ENCODE measurements around the gene ABHD1.
"Not testable (repeated sequence)": the region's sequence is repeated elsewhere in the genome, so short reads cannot be mapped to it uniquely, and the experiment has no call there.

ABHD1 gene

GRCh38 chr2:27123302-27124150 is at the start of gene ABHD1:
TSS of gene ABHD1 (plus strand) at chr2:27123815. CDS start at chr2:27123949, 134 bp downstream.
- peak; percentile 65 for DNase-seq

DNA sequence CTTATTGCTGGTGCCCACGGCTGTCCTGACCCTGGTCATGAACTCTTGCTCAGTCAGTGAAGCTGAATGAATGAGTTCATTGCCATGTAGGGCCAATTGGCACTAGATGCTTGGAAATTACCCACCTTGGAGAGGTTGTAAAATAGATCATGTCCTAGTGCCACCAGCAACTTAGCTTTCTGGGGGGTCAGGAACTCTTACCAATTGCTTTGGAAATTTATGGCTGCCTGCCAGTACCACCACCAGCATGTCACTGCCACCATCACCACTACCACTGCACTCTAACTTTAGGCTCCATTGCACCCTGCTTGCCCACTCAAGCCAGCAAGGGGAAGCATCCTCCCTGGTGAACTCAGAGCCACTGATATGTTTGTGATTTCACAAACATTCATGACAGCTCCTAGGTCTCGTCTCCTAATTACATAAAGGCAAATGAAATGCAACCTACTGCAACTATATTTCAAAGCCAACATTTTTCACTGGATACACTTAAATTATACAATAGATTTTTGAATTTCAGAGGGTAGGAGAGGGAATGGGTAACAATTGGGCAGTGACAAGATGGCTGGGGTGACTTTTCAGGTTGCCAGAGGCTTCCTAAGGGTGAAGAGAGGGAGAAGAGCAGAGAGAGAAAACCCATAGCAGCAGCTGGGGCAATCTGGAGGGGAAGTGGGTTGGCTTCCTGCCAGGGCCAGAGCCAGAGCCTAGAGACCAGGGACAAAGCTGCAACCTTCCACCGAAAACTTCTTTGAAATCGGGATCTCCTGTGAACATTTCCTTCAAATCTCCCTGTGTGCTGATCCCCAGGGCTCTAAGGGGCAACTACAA is 48.7 kb upstream of the ABHD1 start:
- DNase-seq: no peak

- not testable (repeated sequence) for DNase-seq
Observed at GRCh38 chr2:27075566-27075871, 48.1 kb upstream of the ABHD1 start.

- no peak for DNase-seq
Observed at GRCh38 chr2:27076323-27076722, 47.3 kb upstream of the ABHD1 start.

DNA sequence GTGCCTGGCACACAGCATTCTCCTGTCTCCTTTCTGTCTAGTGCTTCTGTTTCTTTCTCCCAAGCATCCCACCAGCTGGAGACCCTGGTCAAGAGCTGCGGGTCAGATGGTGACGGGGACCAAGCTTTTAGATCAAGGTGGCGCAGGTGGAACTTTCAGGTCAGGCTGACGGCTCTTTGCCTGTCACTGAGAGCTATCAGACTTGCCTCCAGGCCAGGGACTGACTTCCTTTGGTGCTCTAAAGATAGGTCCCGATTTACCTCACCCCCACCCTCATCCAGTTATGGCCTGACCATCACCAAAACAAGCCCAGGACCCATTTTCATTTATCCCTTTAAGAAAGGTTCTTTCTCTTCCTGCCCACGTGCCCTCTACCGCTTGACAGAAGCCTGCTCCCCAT is 46.4 kb upstream of the ABHD1 start:
- no peak for DNase-seq

DNA sequence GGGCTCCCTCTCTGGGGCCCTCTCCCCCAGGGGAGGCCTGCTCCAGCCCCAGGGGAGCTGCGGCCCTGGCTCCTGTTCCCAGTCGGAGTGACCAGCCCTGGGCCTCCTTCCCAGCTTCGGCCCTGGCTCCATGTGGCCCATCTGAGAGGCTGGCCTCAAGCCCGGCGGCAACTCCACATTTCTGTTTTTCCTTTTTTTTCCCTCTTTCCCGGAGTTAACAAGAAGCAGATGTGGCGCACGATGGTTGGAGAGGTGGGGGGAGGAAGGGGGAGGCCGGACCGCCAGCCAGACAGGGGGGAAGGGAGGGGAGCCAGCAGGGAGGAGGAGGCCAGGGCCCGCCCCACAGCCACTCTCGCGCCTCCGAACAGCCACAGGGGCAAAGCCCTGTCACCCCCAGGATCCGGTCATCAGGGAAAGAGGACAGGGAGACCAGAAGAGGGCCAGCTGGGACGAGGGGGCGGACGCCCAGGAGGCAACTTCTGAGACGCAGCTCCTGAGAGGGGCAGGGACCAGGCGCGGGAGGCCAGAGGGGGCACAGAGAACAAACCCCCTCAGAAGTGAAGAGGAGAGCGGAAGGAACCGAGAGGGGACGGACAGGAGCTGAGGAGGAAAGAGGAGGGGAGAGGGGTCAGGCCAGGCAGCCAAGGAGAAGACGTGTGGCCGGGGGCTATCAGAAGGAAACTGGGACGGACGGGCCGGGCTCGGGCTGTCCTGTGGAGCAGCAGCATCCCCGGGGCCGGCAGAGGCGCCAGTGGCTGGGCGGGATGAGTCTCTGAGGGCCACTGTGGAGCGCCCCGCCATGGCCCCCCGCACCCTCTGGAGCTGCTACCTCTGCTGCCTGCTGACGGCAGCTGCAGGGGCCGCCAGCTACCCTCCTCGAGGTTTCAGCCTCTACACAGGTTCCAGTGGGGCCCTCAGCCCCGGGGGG is 45.1 kb upstream of the ABHD1 start, which contains the start of gene EMILIN1:
Gene EMILIN1 (plus strand): TSS at position 349 of the 928 bp plus-strand sequence. CDS start 451 bp downstream, at position 800.
- DNase-seq: peak; percentile 90

DNA sequence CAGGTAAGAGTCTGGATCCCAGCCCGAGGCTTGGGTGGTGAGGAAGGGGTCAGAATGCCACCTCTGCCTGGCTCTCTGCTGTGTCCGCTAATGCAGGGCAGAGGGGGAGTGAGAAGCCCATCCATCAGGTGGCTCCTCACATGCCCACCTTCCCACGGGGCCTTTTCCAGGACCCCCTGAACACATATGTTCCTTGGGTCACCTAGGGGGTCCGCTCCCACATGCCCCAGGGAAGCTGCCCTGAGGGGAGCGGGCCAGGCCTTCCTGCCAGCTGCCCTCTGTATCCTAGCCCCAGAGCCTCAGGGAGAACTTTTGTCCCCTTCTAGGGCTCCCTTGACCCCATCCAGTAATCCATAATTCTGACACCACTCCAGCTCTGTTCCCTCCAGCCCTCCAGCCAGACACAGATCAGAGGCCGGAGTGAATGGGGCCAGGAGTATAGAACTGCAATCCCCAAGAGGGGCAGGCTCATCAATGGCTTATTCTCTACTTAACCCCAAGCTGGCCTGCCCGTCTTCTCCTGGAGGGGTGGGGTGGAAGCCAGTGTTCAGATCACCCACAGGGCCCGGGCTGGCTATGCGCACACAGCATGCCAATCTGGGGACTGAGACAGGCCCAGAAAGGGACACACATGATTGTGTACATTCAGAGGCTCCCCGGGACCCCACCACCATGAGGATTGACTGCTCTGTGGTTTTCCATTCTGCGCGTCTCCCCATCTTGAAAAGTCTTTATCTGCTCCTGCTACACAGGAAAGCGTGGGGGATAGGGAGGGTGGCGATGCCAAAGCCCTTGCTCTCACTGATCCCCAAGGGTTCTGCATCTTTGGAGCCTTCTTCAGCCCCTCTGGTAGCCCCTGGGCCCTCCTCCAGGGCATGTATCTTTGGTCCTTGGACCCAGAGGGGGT is 44.1 kb upstream of the ABHD1 start:
- DNase-seq: no peak

GRCh38 chr2:27080140-27080469 is 43.5 kb upstream of the ABHD1 start:
- no peak for DNase-seq

- no peak for DNase-seq
Observed at GRCh38 chr2:27080603-27080936, 43.0 kb upstream of the ABHD1 start.

DNA sequence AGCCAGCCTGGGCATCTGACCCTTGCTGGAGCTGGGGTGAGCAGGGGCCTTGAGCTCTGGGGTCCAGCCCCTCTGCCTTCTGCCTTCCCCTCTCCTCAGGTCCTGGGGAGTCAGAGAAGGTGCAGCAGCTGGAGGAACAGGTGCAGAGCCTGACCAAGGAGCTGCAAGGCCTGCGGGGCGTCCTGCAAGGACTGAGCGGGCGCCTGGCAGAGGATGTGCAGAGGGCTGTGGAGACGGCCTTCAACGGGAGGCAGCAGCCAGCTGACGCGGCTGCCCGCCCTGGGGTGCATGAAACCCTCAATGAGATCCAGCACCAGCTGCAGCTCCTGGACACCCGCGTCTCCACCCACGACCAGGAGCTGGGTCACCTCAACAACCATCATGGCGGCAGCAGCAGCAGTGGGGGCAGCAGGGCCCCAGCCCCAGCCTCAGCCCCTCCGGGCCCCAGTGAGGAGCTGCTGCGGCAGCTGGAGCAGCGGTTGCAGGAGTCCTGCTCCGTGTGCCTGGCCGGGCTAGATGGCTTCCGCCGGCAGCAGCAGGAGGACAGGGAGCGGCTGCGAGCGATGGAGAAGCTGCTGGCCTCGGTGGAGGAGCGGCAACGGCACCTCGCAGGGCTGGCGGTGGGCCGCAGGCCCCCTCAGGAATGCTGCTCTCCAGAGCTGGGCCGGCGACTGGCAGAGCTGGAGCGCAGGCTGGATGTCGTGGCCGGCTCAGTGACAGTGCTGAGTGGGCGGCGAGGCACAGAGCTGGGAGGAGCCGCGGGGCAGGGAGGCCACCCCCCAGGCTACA is 41.4 kb upstream of the ABHD1 start:
- no peak for DNase-seq

DNA sequence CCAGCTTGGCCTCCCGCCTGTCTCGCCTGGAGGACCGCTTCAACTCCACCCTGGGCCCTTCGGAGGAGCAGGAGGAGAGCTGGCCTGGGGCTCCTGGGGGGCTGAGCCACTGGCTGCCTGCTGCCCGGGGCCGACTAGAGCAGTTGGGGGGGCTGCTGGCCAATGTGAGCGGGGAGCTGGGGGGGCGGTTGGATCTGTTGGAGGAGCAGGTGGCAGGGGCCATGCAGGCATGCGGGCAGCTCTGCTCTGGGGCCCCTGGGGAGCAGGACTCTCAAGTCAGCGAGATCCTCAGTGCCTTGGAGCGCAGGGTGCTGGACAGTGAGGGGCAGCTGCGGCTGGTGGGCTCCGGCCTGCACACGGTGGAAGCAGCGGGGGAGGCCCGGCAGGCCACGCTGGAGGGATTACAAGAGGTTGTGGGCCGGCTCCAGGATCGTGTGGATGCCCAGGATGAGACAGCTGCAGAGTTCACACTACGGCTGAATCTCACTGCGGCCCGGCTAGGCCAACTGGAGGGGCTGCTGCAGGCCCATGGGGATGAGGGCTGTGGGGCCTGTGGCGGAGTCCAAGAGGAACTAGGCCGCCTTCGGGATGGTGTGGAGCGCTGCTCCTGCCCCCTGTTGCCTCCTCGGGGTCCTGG is 40.7 kb upstream of the ABHD1 start:
- no peak for DNase-seq

GRCh38 chr2:27083410-27084296 is 40.0 kb upstream of the ABHD1 start:
- DNase-seq: no peak

DNA sequence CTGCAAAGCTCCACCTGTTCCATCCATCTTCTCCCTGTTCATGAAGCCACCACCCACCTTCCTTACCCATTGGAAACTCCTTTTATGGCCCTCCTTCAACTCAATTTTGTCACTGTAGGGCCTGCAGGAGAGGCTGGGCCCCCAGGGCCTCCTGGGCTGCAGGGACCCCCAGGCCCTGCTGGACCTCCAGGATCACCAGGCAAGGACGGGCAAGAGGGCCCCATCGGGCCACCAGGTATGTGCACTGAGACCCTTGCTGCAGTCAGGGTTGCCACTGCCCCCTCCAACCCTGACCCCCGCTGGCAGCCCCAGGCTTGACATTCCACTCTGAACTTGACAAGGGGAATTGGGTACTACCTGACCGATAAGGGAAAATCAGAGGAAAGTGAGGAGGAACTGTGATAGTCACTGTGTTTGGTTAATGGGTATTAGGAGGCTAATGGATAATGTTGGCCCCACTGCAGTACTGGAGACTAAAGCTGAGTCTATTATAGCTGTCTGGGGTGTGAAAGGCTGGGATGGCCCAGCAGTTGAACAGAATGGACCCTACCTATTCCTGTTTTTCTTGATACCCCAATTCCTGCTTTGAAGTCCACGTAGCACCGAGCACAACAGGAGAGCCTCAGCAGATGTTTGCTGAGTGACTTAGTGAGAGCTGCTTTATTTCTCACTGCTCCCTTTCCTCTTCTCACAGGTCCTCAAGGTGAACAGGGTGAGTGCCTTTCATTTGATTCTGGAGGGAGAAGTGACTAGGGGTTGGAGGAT is 39.1 kb upstream of the ABHD1 start:
- DNase-seq: no peak

DNA sequence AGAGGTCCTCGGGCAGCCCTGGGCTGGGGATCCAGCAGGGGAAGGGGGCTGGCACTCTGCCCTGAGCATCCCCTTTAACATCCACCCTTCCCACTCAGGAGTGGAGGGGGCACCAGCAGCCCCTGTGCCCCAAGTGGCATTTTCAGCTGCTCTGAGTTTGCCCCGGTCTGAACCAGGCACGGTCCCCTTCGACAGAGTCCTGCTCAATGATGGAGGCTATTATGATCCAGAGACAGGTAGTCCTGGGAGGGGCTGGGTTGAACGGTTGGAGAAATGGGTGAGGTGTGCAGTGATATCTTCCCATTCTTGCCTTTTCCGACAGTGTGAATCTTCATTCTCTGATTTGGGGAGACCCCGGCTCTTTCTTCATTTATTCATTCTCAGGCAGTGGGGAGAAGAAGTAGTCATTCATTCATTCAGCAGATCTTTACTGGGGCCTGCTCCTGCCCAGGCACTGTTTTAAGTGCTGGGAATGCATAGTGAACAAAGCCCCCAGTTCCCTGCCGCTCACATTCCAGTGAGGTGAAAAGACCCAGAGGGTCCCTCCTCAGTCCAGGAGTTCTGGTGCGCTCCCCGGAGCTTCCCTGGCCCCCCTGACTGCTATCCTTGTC is 38.4 kb upstream of the ABHD1 start:
- no peak for DNase-seq

GRCh38 chr2:27085673-27086089 is 37.9 kb upstream of the ABHD1 start:
- peak; percentile 75 for DNase-seq

DNA sequence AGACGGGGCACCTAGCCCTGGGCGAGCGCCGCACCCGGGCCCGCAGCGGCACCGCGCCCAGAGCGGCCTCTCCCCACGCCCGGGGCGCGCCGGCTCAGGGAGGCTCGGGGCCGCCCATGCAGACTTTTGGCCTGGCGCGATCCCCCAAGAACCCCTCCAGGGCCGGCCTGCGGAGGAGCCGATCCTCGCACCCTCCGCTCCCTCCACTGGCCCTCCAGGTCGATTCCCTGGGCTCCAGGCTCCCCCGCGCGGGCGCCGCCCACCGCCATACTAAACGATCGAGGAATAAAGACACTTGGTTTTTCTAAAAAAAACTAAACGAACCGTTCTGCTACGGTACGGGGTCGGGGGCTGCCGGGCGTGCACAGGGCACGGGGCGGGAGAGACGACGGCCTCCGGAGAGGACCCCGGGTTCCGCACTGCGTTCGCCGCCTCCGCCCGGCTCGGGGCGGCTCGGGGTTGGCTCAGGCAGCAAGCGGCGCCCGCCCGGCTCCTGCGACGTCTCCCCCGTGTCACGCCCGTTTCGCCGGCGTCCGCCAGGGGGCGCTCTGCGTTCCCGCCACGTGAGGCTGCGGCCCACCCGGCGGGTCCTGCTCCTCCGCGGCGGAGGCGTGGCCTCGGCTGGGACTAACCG is 37.4 kb upstream of the ABHD1 start:
- DNase-seq: peak; percentile 98

DNA sequence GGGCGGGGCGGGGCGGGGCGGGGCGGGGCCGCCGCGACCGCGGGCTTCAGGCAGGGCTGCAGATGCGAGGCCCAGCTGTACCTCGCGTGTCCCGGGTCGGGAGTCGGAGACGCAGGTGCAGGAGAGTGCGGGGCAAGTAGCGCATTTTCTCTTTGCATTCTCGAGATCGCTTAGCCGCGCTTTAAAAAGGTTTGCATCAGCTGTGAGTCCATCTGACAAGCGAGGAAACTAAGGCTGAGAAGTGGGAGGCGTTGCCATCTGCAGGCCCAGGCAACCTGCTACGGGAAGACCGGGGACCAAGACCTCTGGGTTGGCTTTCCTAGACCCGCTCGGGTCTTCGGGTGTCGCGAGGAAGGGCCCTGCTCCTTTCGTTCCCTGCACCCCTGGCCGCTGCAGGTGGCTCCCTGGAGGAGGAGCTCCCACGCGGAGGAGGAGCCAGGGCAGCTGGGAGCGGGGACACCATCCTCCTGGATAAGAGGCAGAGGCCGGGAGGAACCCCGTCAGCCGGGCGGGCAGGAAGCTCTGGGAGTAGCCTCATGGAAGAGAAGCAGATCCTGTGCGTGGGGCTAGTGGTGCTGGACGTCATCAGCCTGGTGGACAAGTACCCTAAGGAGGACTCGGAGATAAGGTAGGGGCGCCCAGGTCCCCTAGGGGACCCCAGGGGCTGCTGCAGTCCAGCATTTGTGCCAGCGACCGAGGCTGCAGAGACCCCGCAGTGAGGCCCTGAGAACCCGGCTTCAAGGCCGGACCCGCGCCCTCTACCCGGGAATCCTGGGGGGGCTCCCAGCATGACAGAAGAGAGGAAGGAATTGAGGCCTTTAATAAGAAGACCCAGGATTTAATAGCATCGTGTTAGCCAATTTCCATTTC is 36.7 kb upstream of the ABHD1 start, which contains the start of gene KHK:
Gene KHK (plus strand): TSS at position 49 of the 870 bp plus-strand sequence. CDS start 488 bp downstream, at position 537.
- DNase-seq: no peak

Measured in eye (tissue), 1 donor.